Neural progenitor cell (in vitro differentiated cells): ENCODE data around the gene CCDC107.

Source experiments
- EZH2 ChIP-seq: fragments of 200-600 bp; sonication (generic); IDR thresholded peaks from 2 replicates; pipeline ENCODE4 v1.6.1; 2017; ENCODE audit warnings: antibody characterized with exemption, mild to moderate bottlenecking, moderate library complexity
- EZH2phosphoT487 ChIP-seq: fragments of 200-600 bp; sonication (generic); IDR thresholded peaks from 2 replicates; pipeline ENCODE4 v1.6.1; 2017; ENCODE audit warnings: antibody characterized with exemption

DNA sequence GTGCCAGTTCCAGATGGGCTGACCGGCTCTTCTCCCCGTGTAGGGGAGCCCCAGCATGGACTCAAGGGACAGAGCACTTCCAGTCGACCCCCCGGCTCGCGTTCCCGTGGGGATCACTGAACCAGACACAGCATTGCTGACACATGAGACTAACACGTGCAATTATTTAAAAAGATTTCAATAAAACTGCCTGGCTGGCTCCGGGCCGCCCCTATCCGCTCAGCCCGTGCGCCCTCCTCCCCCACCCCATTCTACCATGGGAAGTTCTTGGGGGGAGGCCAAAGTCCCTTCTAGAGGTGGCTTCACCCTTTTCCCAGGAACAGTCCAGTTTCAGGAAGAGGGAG is 48.3 kb upstream of the CCDC107 start:
- TF ChIP-seq EZH2phosphoT487 = no peak
- no peak for TF ChIP-seq EZH2
